Sigmoid colon (tissue), 7 donors: ENCODE data around the gene GNAS-AS1. TPM values are rescaled to one million over a fixed set of nuclear protein-coding genes. Genes with fewer than 3 reads are reported as not detected.

Source experiments
- DNase-seq: peaks from one replicate; pipeline ENCODE4 v3.0.0-alpha.2; 2019
- H3K27ac ChIP-seq, 4 donors: fragments of 200-600 bp; sonication (generic); one replicate each; pipeline ENCODE4 v1.5.1; 2016 to 2019; ENCODE audit warnings: mild to moderate bottlenecking in 1 of 4
- H3K27me3 ChIP-seq, 3 donors: fragments of 200-600 bp; sonication (generic); one replicate each; pipeline ENCODE4 v1.5.1; 2019; ENCODE audit warnings: mild to moderate bottlenecking in 1 of 3
- H3K36me3 ChIP-seq, 4 donors: fragments of 200-600 bp; sonication (generic); one replicate each; pipeline ENCODE4 v1.5.1; 2016 to 2019
- H3K4me1 ChIP-seq, 4 donors: fragments of 200-600 bp; sonication (generic); one replicate each; pipeline ENCODE4 v1.5.1; 2017 to 2019
- H3K4me3 ChIP-seq, 4 donors: fragments of 200-600 bp; sonication (generic); one replicate each; pipeline ENCODE4 v1.5.1; 2017 to 2019; ENCODE audit warnings: mild to moderate bottlenecking in 2 of 4, moderate library complexity in 1 of 4
- H3K9me3 ChIP-seq, 4 donors: fragments of 200-600 bp in 3 of 4; sonication (generic) in 3 of 4; one replicate each; pipeline versions ENCODE4 v1.5.1 to v1.6.1; 2013 to 2019
- EP300 ChIP-seq, 4 donors: sonication (generic); formaldehyde crosslinking; IDR thresholded peaks; one replicate each; pipeline ENCODE4 v1.6.1; 2017; ENCODE audit warnings: antibody characterized with exemption in 4 of 4
- POLR2A ChIP-seq, 2 donors: fragments of 450-650 bp; IDR thresholded peaks; one replicate each; pipeline ENCODE4 v1.6.1; 2016; ENCODE audit warnings: antibody characterized with exemption in 2 of 2, mild to moderate bottlenecking in 2 of 2, moderate library complexity in 2 of 2
- POLR2AphosphoS5 ChIP-seq, 4 donors: sonication (generic); formaldehyde crosslinking; IDR thresholded peaks; one replicate each; pipeline ENCODE4 v1.6.1; 2017; ENCODE audit warnings: antibody characterized with exemption in 4 of 4
- WGBS, 2 donors: extraction: QIAGEN DNeasy Blood & Tissue Kit; methylation state at CpG; one replicate each; pipeline ENCODE4 v1.1.7; 2013; 5-methylcytosine and 5-hydroxymethylcytosine counted together
- intact Hi-C: fragments of 100-400 bp; cut with DNase I; formaldehyde crosslinking; loops from one replicate; pipeline ENCODE4 v1.15.1; 2023
- polyA plus RNA-seq, 3 donors: library from polyadenylated mRNA; stranded (reverse); fragments of 200-250 nt; gene quantifications; one replicate each; pipeline ENCODE4 v1.2.3, GENCODE V29; 2013
- total RNA-seq, 4 donors: library from RNA; depleted of rRNA; stranded (reverse); fragments of >200 nt; gene quantifications; one replicate each; pipeline ENCODE4 v1.1.0, GENCODE V29; 2016
- TF ChIP-seq, protein P1 (sequence below), 4 experiments: fragments of 450-650 bp in 3 of 4; fragments of 200-600 bp in 1 of 4; IDR thresholded peaks; one replicate each; pipeline ENCODE4 v1.5.1; 2016 to 2019; ENCODE audit warnings: antibody characterized with exemption in 4 of 4, mild to moderate bottlenecking in 3 of 4, moderate library complexity in 2 of 4
- donor health status: healthy with polysubstance abuse.
- donor health status: Bipolar disorder and iron deficiency.
- donor health status: healthy.

GNAS-AS1 gene
- total and polyA plus RNA-seq, 7 donors = 0.33 to 0.69 (median 0.36) TPM; not detected in 4

DNA sequence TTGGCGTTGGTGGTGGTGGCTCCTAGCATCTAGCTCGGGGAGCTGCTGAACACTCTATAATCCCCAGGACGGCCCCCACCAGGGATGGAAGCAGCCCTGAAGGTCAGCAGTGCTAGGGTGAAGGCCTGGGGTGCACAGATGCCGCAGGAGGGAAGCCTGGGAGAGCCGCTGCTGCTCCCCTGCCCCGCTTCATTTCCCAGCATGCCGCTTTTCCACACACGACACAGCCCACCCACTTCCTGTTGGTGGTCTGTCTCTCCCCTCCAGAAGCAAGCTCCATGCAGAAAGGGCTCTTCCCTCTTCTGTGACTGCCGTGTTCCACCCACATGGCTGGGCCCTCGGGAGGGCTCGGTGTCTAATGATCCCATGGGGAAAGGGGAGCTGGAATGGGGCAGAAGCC lies 35.3 kb downstream of the GNAS-AS1 start:
- H3K4me1 ChIP-seq = no peaks in the 10 kb centered on the region
- H3K27me3 ChIP-seq = no peaks in the 10 kb centered on the region
- DNase-seq = no peak
- H3K9me3 ChIP-seq = no peaks in the 10 kb centered on the region
- no peak overlapping the region for H3K4me3 ChIP-seq
- 66 to 81% methylated on average over 11 of the region's 11 CpGs for WGBS, 2 donors
- TF ChIP-seq, protein P1, sequence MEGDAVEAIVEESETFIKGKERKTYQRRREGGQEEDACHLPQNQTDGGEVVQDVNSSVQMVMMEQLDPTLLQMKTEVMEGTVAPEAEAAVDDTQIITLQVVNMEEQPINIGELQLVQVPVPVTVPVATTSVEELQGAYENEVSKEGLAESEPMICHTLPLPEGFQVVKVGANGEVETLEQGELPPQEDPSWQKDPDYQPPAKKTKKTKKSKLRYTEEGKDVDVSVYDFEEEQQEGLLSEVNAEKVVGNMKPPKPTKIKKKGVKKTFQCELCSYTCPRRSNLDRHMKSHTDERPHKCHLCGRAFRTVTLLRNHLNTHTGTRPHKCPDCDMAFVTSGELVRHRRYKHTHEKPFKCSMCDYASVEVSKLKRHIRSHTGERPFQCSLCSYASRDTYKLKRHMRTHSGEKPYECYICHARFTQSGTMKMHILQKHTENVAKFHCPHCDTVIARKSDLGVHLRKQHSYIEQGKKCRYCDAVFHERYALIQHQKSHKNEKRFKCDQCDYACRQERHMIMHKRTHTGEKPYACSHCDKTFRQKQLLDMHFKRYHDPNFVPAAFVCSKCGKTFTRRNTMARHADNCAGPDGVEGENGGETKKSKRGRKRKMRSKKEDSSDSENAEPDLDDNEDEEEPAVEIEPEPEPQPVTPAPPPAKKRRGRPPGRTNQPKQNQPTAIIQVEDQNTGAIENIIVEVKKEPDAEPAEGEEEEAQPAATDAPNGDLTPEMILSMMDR (IDR thresholded peaks at IDR 0.05) = no peak
- TF ChIP-seq POLR2A (IDR thresholded peaks at IDR 0.05) (no peak), EP300 (IDR thresholded peaks at IDR 0.05) (no peak), POLR2AphosphoS5 (IDR thresholded peaks at IDR 0.05) (no peak)
- no peak overlapping the region for H3K27ac ChIP-seq
- intact Hi-C loops = no loop called here
- H3K36me3 ChIP-seq = no peaks in the 10 kb centered on the region

DNA sequence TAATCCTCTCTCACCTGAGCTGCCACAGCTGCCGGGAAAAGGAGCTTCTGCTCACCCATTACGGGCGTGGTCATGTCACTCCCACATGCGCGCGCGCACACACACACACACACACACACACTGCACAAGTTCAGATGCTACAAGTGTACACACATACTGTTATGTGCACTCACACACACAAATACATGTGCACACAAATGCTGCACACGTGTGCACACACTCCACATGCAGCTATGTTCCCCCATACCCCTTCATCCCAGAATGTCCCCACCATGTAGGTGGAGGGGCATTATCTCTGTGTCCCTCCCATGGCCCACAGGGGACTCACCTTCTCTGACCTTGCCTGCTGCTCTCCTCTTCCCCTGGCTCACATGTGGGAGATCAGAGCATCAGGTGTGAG lies 37.3 kb downstream of the GNAS-AS1 start:
- WGBS, 2 donors = 52 to 83% methylated on average over 8 of the region's 8 CpGs
- TF ChIP-seq POLR2AphosphoS5 (IDR thresholded peaks at IDR 0.05) = no peak
- no peak for DNase-seq
- Histone ChIP-seq H3K27me3 (no peaks in the 10 kb centered on the region), H3K27ac (no peak overlapping the region), H3K36me3 (no peaks in the 10 kb centered on the region), H3K4me1 (no peaks in the 10 kb centered on the region), H3K4me3 (no peak overlapping the region), H3K9me3 (no peaks in the 10 kb centered on the region)
- intact Hi-C loops = no loop called here

GRCh38 chr20:58811334-58811733 lies 39.4 kb downstream of the GNAS-AS1 start:
- H3K27me3 ChIP-seq = no peaks in the 10 kb centered on the region
- no peak for DNase-seq
- H3K4me3 ChIP-seq = no peak overlapping the region
- intact Hi-C loops = no loop called here
- no peaks in the 10 kb centered on the region for H3K36me3 ChIP-seq
- H3K27ac ChIP-seq = no peak overlapping the region
- TF ChIP-seq EP300 (IDR thresholded peaks at IDR 0.05) = no peak
- TF ChIP-seq, protein P1 (IDR thresholded peaks at IDR 0.05) = no peak
- no peak for TF ChIP-seq POLR2A (IDR thresholded peaks at IDR 0.05)
- TF ChIP-seq POLR2AphosphoS5 (IDR thresholded peaks at IDR 0.05) = no peak
- no peaks in the 10 kb centered on the region for H3K4me1 ChIP-seq
- 92 to 94% methylated on average over 13 of the region's 13 CpGs for WGBS, 2 donors
- no peaks in the 10 kb centered on the region for H3K9me3 ChIP-seq

DNA sequence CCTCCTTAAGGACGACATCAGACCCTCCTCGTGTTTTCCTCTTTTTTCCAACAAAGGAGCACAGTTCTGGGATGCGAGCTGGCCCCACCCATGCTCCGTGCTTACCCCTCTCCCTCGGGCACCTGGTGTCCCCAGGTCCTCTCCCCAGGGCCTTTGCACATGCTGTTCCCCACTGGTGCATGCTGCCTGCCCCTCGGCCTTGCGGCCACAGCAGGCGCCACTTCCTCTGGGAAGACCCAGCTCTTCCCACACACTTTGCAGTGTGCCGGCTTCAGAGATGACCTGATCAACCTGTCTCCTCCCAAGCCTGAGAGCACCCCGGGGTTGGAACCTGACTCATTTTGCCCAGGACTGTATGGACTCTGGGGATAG lies 39.8 kb downstream of the GNAS-AS1 start:
- no peak for DNase-seq
- 80 to 87% methylated on average over 10 of the region's 10 CpGs for whole genome bisulfite sequencing, 2 donors
- Histone ChIP-seq H3K36me3 (no peaks in the 10 kb centered on the region), H3K27me3 (no peaks in the 10 kb centered on the region), H3K9me3 (no peaks in the 10 kb centered on the region), H3K27ac (no peak overlapping the region), H3K4me3 (no peak overlapping the region), H3K4me1 (no peaks in the 10 kb centered on the region)
- intact Hi-C loops = no loop called here
- TF ChIP-seq POLR2AphosphoS5 (IDR thresholded peaks at IDR 0.05) = no peak
- TF ChIP-seq, protein P1 (IDR thresholded peaks at IDR 0.05) = no peak

- no peak for DNase-seq
- Histone ChIP-seq H3K4me3 (no peak overlapping the region), H3K27me3 (peaks cover 0 to under 1% (median 0%) of the 10 kb centered on the region in 3 donors), H3K4me1 (no peaks in the 10 kb centered on the region), H3K9me3 (no peaks in the 10 kb centered on the region), H3K27ac (no peak overlapping the region), H3K36me3 (no peaks in the 10 kb centered on the region)
- 78 to 81% methylated on average over 19 of the region's 19 CpGs for WGBS, 2 donors
- intact Hi-C loops = no loop called here
- TF ChIP-seq, protein P1 (IDR thresholded peaks at IDR 0.05) = no peak
- no peak for TF ChIP-seq POLR2A (IDR thresholded peaks at IDR 0.05)
Observed at GRCh38 chr20:58810116-58810878, 40.4 kb downstream of the GNAS-AS1 start.
